Ovary (tissue), 3 donors: ENCODE data around the gene RAB12.

Experiments used
- EP300 ChIP-seq: sonication (generic); formaldehyde crosslinking; IDR thresholded peaks from one replicate; pipeline ENCODE4 v1.6.1; 2017; ENCODE audit warnings: antibody characterized with exemption
- POLR2A ChIP-seq: fragments of 450-650 bp; IDR thresholded peaks from one replicate; pipeline ENCODE4 v1.6.1; 2017; ENCODE audit warnings: antibody characterized with exemption, mild to moderate bottlenecking, moderate library complexity
- TF ChIP-seq, protein P1 (sequence below), 3 donors: fragments of 450-650 bp in 2 of 3; fragments of 200-600 bp in 1 of 3; IDR thresholded peaks; one replicate each; pipeline versions ENCODE4 v1.5.1 to v1.8.0; 2016 to 2022; ENCODE audit warnings: antibody characterized with exemption in 3 of 3, mild to moderate bottlenecking in 1 of 3
- donor health status: DM: no; HTN: no; CAD: no.

DNA sequence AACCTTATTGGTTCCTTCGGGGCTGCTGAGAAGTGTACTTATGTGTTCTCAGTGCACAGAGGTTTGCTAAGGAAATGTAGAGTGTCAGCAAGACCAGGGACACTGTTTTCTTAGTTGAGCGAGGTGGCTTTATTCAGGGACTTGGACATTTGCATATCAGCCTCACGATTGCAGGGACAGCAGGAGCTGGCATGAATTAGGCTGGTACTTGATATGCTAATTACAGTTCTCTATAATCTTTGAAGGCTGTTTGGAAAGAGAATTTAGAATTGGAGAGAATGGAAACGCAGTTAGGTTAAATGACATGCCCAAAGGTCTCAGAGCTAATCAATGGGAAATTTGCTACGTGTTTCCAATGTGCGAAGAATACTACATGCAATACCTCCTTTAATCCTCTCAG lies 77.4 kb downstream of the RAB12 start:
- TF ChIP-seq, protein P1, sequence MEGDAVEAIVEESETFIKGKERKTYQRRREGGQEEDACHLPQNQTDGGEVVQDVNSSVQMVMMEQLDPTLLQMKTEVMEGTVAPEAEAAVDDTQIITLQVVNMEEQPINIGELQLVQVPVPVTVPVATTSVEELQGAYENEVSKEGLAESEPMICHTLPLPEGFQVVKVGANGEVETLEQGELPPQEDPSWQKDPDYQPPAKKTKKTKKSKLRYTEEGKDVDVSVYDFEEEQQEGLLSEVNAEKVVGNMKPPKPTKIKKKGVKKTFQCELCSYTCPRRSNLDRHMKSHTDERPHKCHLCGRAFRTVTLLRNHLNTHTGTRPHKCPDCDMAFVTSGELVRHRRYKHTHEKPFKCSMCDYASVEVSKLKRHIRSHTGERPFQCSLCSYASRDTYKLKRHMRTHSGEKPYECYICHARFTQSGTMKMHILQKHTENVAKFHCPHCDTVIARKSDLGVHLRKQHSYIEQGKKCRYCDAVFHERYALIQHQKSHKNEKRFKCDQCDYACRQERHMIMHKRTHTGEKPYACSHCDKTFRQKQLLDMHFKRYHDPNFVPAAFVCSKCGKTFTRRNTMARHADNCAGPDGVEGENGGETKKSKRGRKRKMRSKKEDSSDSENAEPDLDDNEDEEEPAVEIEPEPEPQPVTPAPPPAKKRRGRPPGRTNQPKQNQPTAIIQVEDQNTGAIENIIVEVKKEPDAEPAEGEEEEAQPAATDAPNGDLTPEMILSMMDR (IDR thresholded peaks at IDR 0.05): no peak
- TF ChIP-seq POLR2A (no peak), EP300 (no peak)
